ENCODE data around the gene KCTD2.
"Not testable (repeated sequence)": the region's sequence is repeated elsewhere in the genome, so short reads cannot be mapped to it uniquely, and the experiment has no call there.

Gene KCTD2

GRCh38 chr17:75020331-75021110 is 26.5 kb upstream of the KCTD2 start:
- no peak for DNase-seq (ENCODE audit: low spot score)

GRCh38 chr17:75024686-75025397 is 22.2 kb upstream of the KCTD2 start:
- no peak for DNase-seq (ENCODE audit: low spot score)

- DNase-seq (ENCODE audit: low spot score), result not testable (repeated sequence)
These were observed 21.7 kb upstream of the KCTD2 start for GRCh38 chr17:75025398-75025734.

- not testable (repeated sequence) for DNase-seq (ENCODE audit: low spot score)
These were observed 20.4 kb upstream of the KCTD2 start for GRCh38 chr17:75026650-75027049.

- no peak for DNase-seq (ENCODE audit: low spot score)
These were observed 16.9 kb upstream of the KCTD2 start for GRCh38 chr17:75030161-75030560.

GRCh38 chr17:75031972-75032719 is 14.9 kb upstream of the KCTD2 start:
- peak; percentile 23 for DNase-seq (ENCODE audit: low spot score)

- DNase-seq (ENCODE audit: low spot score), result no peak
These were observed 14.2 kb upstream of the KCTD2 start for GRCh38 chr17:75032720-75033280.

- peak; percentile 82 for DNase-seq (ENCODE audit: low spot score)
These were observed 13.4 kb upstream of the KCTD2 start for GRCh38 chr17:75033346-75034235.

GRCh38 chr17:75034236-75034908 is 12.7 kb upstream of the KCTD2 start:
- peak; percentile 82 for DNase-seq (ENCODE audit: low spot score)

- peak; percentile 56 for DNase-seq (ENCODE audit: low spot score)
These were observed 10.3 kb upstream of the KCTD2 start for GRCh38 chr17:75036643-75037268.

GRCh38 chr17:75039238-75039637 is 7.8 kb upstream of the KCTD2 start:
- no peak for DNase-seq (ENCODE audit: low spot score)

GRCh38 chr17:75041656-75042280 is 5.3 kb upstream of the KCTD2 start:
- no peak for DNase-seq (ENCODE audit: low spot score)

- DNase-seq (ENCODE audit: low spot score), result not testable (repeated sequence)
These were observed 3.2 kb upstream of the KCTD2 start for GRCh38 chr17:75043789-75044188.

GRCh38 chr17:75044716-75045115 is 2.3 kb upstream of the KCTD2 start:
- no peak for DNase-seq (ENCODE audit: low spot score)

GRCh38 chr17:75045946-75046406 is 1.0 kb upstream of the KCTD2 start:
- not testable (repeated sequence) for DNase-seq (ENCODE audit: low spot score)

GRCh38 chr17:75047398-75048098 is 523 bp downstream of the KCTD2 start:
- peak; percentile 36 for DNase-seq (ENCODE audit: low spot score)

- DNase-seq (ENCODE audit: low spot score), result no peak
These were observed 1.3 kb downstream of the KCTD2 start for GRCh38 chr17:75048249-75048878.

GRCh38 chr17:75049057-75049456 is 2.0 kb downstream of the KCTD2 start:
- DNase-seq (ENCODE audit: low spot score), result no peak

GRCh38 chr17:75049706-75050105 is 2.7 kb downstream of the KCTD2 start:
- no peak for DNase-seq (ENCODE audit: low spot score)
